ENCODE data around the gene RMND1. TPM values are rescaled to one million over a fixed set of nuclear protein-coding genes. Genes with fewer than 3 reads are reported as not detected.
"Not testable (repeated sequence)": the region's sequence is repeated elsewhere in the genome, so short reads cannot be mapped to it uniquely, and the experiment has no call there.

Gene RMND1
- total RNA-seq, 1 donor = 56.5 TPM

DNA sequence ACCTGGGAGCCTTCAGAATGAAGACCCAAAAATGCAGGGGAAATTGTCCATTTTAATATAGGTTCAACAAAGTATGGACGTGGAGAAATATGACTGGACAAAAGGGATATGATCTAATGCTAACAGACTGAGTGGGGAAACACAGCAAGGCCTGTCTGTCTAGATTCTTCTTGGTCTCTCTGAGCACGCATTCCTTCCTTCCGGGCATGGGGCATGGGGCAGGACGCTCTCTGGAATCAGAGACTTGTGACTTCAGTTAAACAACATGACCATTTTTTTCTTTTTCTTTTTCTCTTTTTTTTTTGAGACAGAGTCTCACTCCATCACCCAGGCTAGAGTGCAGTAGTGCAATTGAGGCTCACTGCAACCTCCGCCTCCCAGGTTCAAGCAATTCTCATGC lies 92.4 kb downstream of the RMND1 start:
- Histone ChIP-seq H3K79me2 (ENCODE audit: insufficient read depth, low read length) (no peaks in the 10 kb centered on the region), H3K27ac (ENCODE audit: low read depth, low read length) (no peak overlapping the region), H3K36me3 (ENCODE audit: insufficient read depth, low read length) (peaks cover 7% of the 10 kb centered on the region), H3K4me1 (ENCODE audit: insufficient read depth, low read length) (no peaks in the 10 kb centered on the region), H4K20me1 (ENCODE audit: insufficient read depth, low read length) (no peaks in the 10 kb centered on the region), H3K4me3 (ENCODE audit: insufficient read depth, low read length) (no peak overlapping the region), H3K27me3 (ENCODE audit: insufficient read depth, low read length) (no peaks in the 10 kb centered on the region), H3K4me2 (ENCODE audit: insufficient read depth, low read length) (no peak overlapping the region), H2AFZ (ENCODE audit: low read length) (no peak overlapping the region), H3K9me3 (ENCODE audit: low read depth, low read length) (no peaks in the 10 kb centered on the region)
- no peak for DNase-seq (ENCODE audit: insufficient read length, low spot score, missing footprints)
- TF ChIP-seq, protein P1, sequence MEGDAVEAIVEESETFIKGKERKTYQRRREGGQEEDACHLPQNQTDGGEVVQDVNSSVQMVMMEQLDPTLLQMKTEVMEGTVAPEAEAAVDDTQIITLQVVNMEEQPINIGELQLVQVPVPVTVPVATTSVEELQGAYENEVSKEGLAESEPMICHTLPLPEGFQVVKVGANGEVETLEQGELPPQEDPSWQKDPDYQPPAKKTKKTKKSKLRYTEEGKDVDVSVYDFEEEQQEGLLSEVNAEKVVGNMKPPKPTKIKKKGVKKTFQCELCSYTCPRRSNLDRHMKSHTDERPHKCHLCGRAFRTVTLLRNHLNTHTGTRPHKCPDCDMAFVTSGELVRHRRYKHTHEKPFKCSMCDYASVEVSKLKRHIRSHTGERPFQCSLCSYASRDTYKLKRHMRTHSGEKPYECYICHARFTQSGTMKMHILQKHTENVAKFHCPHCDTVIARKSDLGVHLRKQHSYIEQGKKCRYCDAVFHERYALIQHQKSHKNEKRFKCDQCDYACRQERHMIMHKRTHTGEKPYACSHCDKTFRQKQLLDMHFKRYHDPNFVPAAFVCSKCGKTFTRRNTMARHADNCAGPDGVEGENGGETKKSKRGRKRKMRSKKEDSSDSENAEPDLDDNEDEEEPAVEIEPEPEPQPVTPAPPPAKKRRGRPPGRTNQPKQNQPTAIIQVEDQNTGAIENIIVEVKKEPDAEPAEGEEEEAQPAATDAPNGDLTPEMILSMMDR (IDR thresholded peaks at IDR 0.05; ENCODE audit: extremely low read depth, low read depth, low read length) = no peak

DNA sequence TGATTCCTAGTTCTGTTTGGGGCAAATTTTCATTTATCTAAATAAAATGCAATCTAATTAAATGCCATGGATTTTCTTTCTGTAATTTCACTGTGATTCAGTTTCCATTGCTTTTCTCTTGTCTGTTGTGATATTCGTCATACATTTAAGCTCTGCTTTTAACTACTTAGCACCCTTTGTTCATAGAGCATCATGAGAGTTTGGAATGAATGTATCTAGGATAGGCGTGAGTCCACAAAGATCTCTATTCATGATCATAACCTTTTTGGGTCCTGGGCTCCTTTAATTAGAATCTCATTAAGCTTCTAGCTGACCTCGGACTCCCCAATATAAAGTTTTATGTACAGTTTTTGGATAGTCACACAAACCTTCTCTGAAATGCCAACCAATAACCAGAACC lies 93.5 kb downstream of the RMND1 start:
- Histone ChIP-seq H3K27ac (ENCODE audit: low read depth, low read length) (no peak overlapping the region), H3K79me2 (ENCODE audit: insufficient read depth, low read length) (no peaks in the 10 kb centered on the region), H3K27me3 (ENCODE audit: insufficient read depth, low read length) (no peaks in the 10 kb centered on the region), H3K36me3 (ENCODE audit: insufficient read depth, low read length) (peaks cover 7% of the 10 kb centered on the region), H4K20me1 (ENCODE audit: insufficient read depth, low read length) (no peaks in the 10 kb centered on the region), H3K9me3 (ENCODE audit: low read depth, low read length) (no peaks in the 10 kb centered on the region), H3K4me2 (ENCODE audit: insufficient read depth, low read length) (no peak overlapping the region), H2AFZ (ENCODE audit: low read length) (no peak overlapping the region), H3K4me3 (ENCODE audit: insufficient read depth, low read length) (no peak overlapping the region), H3K4me1 (ENCODE audit: insufficient read depth, low read length) (no peaks in the 10 kb centered on the region)
- no peak for DNase-seq (ENCODE audit: insufficient read length, low spot score, missing footprints)
- TF ChIP-seq, protein P1 (IDR thresholded peaks at IDR 0.05; ENCODE audit: extremely low read depth, low read depth, low read length) = no peak

DNA sequence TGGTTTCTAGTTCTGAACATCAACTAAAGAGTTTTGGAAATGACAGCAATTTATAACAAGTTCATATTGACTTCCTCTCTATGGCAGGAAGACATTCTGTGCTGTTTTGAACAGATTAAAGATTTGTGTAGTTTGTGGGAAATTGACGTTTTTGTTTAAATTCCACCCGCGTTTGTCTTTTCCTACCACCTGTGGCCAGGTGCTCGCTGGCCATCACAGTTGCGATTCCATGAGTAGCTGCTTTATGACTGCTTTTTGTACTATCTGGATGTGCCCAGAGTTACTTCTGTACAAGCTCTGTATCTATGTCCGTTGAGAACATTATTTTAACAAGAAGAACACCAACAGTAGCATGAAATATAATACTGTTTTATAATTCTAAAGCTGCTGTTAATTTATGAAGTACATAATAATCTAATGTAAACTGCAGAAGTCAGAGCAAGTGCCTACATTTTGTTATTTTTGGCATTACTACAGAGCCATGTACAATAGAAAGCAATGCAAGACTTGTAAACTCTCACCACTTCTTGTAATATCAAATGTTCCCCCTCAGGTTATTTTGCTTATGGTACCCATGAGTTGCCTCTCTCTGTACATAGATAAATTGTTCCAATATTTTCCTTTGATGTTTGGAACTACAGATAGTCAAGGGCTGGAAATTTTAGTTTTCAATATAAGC lies 94.0 kb downstream of the RMND1 start:
- DNase-seq (ENCODE audit: insufficient read length, low spot score, missing footprints) = no peak
- H3K36me3 ChIP-seq (ENCODE audit: insufficient read depth, low read length) = peaks cover 7% of the 10 kb centered on the region
- no peaks in the 10 kb centered on the region for H3K4me1 ChIP-seq (ENCODE audit: insufficient read depth, low read length)
- no peaks in the 10 kb centered on the region for H4K20me1 ChIP-seq (ENCODE audit: insufficient read depth, low read length)
- no peak overlapping the region for H2AFZ ChIP-seq (ENCODE audit: low read length)
- H3K27ac ChIP-seq (ENCODE audit: low read depth, low read length) = no peak overlapping the region
- no peak overlapping the region for H3K4me2 ChIP-seq (ENCODE audit: insufficient read depth, low read length)
- H3K4me3 ChIP-seq (ENCODE audit: insufficient read depth, low read length) = no peak overlapping the region
- no peaks in the 10 kb centered on the region for H3K79me2 ChIP-seq (ENCODE audit: insufficient read depth, low read length)
- H3K9me3 ChIP-seq (ENCODE audit: low read depth, low read length) = no peaks in the 10 kb centered on the region
- no peaks in the 10 kb centered on the region for H3K27me3 ChIP-seq (ENCODE audit: insufficient read depth, low read length)
- TF ChIP-seq, protein P1 (IDR thresholded peaks at IDR 0.05; ENCODE audit: extremely low read depth, low read depth, low read length) = no peak

DNA sequence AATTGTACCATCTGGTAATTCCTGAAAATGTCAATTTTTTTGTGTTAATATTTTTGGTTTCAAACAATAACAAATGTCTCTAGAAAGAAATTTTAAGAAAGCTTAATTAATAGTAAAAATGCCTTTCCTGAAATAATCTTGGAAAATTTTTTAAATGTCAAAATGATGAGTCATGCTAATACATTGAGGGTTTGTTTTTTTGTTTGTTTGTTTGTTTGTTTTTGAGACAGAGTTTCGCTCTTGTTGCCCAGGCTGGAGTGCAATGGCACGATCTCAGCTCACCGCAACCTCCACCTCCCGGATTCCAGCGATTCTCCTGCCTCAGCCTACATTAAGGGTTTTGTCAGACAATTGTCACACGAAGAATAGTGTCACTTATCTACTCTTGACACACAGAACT lies 94.9 kb downstream of the RMND1 start:
- H3K4me3 ChIP-seq (ENCODE audit: insufficient read depth, low read length); H3K27me3 ChIP-seq (ENCODE audit: insufficient read depth, low read length); H3K4me2 ChIP-seq (ENCODE audit: insufficient read depth, low read length); H3K9me3 ChIP-seq (ENCODE audit: low read depth, low read length); DNase-seq (ENCODE audit: insufficient read length, low spot score, missing footprints); H4K20me1 ChIP-seq (ENCODE audit: insufficient read depth, low read length); H3K79me2 ChIP-seq (ENCODE audit: insufficient read depth, low read length); H2AFZ ChIP-seq (ENCODE audit: low read length); H3K27ac ChIP-seq (ENCODE audit: low read depth, low read length); H3K4me1 ChIP-seq (ENCODE audit: insufficient read depth, low read length): not testable (repeated sequence)
- H3K36me3 ChIP-seq (ENCODE audit: insufficient read depth, low read length) = peaks cover 12% of the 10 kb centered on the region

Small RNA genes lying within 50 kb of the gene (small RNA-seq; reads per million reads assigned to genes)
- gene RF00019 = not detected

Other genes starting within 250 kb of the RMND1 start
- 67.3 and 70.1 TPM in 2 replicates for gene AKAP12, start 212.2 kb downstream of the RMND1 start, total RNA-seq
- 7.1 and 8.7 TPM in 2 replicates for gene ZBTB2, start 60.6 kb downstream of the RMND1 start, total RNA-seq
- 1.8 and 2.7 TPM in 2 replicates for gene CCDC170, start 41.9 kb upstream of the RMND1 start, total RNA-seq

Data from osteoblast (primary cell).